ENCODE data around the gene GALE.
A peak's percentile ranks its signal among the peaks of the same experiment; 100 is the strongest.

- peak; percentile 3 to 43 (median 11) for TF ChIP-seq CTCF (optimal IDR thresholded peaks at IDR 0.05 in 1 of 3, IDR thresholded peaks at IDR 0.05 in 1 of 3, conservative IDR thresholded peaks at IDR 0.05 in 1 of 3; ENCODE audit: extremely low read depth in 1 of 3, insufficient read depth in 2 of 3, low read length in 3 of 3)
- no peak for TF ChIP-seq EZH2 (IDR thresholded peaks at IDR 0.05; ENCODE audit: low read length)
Measured at GRCh38 chr1:23798662-23799142, 1.9 kb downstream of the GALE start.

Data from keratinocyte (primary cell).